Stimulated activated naive CD8-positive, alpha-beta T cell treated with anti-CD3 and anti-CD28 coated beads, Interleukin-15, Interleukin-2, amounts not matched to agents 100 ng/mL and 50 ng/mL, for 24 hours (primary cell): Measurements from ENCODE around the gene PTPRK.

Source experiments
- H3K27ac Mint-ChIP-seq: one replicate; pipeline ENCODE4 v1.8.0; 2021; ENCODE audit warnings: mild to moderate bottlenecking, mixed read lengths
- H3K27me3 Mint-ChIP-seq: one replicate; pipeline ENCODE4 v1.8.0; 2021; ENCODE audit warnings: mixed read lengths
- H3K36me3 Mint-ChIP-seq: one replicate; pipeline ENCODE4 v1.8.0; 2021; ENCODE audit warnings: low read depth, mixed read lengths
- H3K4me1 Mint-ChIP-seq: one replicate; pipeline ENCODE4 v1.8.0; 2021; ENCODE audit warnings: low read depth, mixed read lengths
- H3K4me3 Mint-ChIP-seq: one replicate; pipeline ENCODE4 v1.8.0; 2021; ENCODE audit warnings: mild to moderate bottlenecking, mixed read lengths
- H3K9me3 Mint-ChIP-seq: one replicate; pipeline ENCODE4 v1.8.0; 2021; ENCODE audit warnings: mixed read lengths

Gene PTPRK

DNA sequence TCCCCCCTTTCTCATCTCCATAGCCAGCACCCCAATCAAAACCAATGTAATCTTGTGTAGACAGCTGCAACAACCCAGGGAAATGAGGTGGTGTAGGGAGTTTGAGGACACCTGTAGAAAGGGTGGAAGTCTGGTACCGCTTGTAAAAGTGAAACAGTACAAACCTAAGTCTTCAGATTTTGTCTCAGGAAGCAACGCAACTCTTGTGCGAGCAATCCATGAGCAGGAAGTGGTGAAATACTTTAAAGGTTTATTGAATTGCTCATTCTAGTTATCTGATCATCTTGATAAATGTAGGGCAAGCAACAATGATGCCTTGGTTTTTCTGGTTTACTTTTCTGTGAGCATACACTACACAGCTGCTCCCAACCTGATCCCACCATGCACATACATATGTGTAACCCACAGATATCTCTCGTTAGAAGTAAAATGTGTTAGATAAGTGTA lies 548.4 kb downstream of the PTPRK start:
- Mint-ChIP-seq H3K27me3 (no peaks in the 10 kb centered on the region), H3K4me3 (peak overlapping the region; percentile 87), H3K36me3 (peaks cover 34% of the 10 kb centered on the region), H3K9me3 (peaks cover 8% of the 10 kb centered on the region), H3K4me1 (peaks cover 88% of the 10 kb centered on the region), H3K27ac (peak overlapping the region; percentile 96)

DNA sequence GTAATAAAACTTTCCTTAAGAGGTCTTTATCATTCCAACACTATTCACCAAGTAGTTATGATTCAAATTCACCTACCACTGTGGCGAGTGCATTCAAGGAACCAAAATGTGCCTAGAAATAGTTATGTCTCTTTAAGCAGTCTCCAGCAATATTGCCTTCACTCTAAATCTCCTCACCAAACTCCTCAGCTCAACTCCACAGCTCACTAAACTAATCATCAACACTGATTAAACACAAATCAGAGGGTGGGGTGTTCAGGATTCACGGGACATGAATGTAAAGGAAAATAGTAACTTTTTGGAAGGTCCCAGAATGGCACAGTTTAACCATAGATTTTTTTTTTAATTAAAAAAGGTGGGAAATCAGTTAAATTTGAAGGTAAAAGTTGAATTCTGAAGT lies 549.0 kb downstream of the PTPRK start:
- H3K27ac Mint-ChIP-seq: peak overlapping the region; percentile 96
- H3K9me3 Mint-ChIP-seq: peaks cover 6% of the 10 kb centered on the region
- no peaks in the 10 kb centered on the region for H3K27me3 Mint-ChIP-seq
- H3K4me1 Mint-ChIP-seq: peaks cover 82% of the 10 kb centered on the region
- peaks cover 32% of the 10 kb centered on the region for H3K36me3 Mint-ChIP-seq
- peak overlapping the region; percentile 87 for H3K4me3 Mint-ChIP-seq

DNA sequence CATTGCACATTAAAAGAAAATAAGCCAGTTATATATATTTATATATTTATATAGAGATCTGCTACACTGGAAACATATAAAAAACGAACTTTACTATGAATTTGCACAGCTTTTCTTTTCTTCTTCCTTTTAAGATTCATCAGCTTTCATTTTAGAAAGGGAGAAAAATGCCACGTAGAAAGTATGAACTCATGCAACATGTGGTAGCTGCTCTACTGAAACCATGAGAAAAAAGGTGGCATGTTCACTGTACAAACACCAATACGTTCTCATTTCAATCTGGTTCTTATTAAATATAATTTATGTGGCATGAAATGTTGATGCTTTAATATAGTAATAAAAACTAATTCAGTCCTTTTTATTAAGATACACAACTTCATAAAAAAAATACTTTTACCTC lies 550.7 kb downstream of the PTPRK start:
- H3K36me3 Mint-ChIP-seq: peaks cover 24% of the 10 kb centered on the region
- H3K4me1 Mint-ChIP-seq: peaks cover 67% of the 10 kb centered on the region
- H3K4me3 Mint-ChIP-seq: peak overlapping the region; percentile 78
- peak overlapping the region; percentile 97 for H3K27ac Mint-ChIP-seq
- H3K27me3 Mint-ChIP-seq: no peaks in the 10 kb centered on the region
- peaks cover 6% of the 10 kb centered on the region for H3K9me3 Mint-ChIP-seq

DNA sequence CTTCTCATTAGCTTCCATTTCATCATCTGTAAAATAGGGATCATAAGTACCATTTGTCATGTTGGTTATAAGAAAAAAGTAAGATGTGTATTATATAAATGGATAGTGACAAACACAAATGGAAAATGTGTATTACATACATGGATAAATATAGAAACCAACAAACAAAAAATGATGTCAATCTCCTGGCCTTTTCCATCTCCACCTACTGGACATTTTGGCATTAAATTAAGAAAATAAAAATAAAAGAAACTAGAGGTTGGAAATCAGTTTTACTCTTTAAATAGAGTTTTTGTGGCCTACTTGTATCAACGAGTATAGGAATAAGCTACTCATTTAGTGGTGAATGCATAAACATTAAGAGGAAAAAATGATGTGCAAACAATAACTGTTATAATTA lies 552.0 kb downstream of the PTPRK start:
- H3K27me3 Mint-ChIP-seq: no peaks in the 10 kb centered on the region
- peaks cover 17% of the 10 kb centered on the region for H3K36me3 Mint-ChIP-seq
- peaks cover 6% of the 10 kb centered on the region for H3K9me3 Mint-ChIP-seq
- no peak overlapping the region for H3K4me3 Mint-ChIP-seq
- H3K4me1 Mint-ChIP-seq: peaks cover 55% of the 10 kb centered on the region
- no peak overlapping the region for H3K27ac Mint-ChIP-seq

DNA sequence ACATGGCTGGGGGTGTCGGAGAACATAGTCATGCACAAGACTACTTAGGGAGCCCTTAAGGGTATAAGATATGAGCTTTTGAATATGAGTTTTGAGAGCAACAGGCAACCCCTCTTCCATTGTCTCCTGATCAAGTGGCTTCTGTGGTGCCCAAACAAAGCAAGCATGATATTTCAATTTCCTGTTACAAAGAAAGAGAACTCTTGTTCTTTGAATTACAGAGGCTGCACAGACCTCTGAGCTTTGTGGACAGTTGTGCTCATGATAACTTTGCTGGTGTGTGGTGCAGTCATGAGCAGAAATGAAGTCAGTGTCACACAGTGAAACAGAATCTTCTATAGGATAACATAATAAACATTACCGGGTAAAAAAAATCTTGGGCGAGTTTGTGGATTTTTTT lies 552.7 kb downstream of the PTPRK start:
- peak overlapping the region; percentile 18 for H3K4me3 Mint-ChIP-seq
- peaks cover 6% of the 10 kb centered on the region for H3K9me3 Mint-ChIP-seq
- H3K27me3 Mint-ChIP-seq: no peaks in the 10 kb centered on the region
- H3K36me3 Mint-ChIP-seq: peaks cover 17% of the 10 kb centered on the region
- peaks cover 49% of the 10 kb centered on the region for H3K4me1 Mint-ChIP-seq
- peak overlapping the region; percentile 30 for H3K27ac Mint-ChIP-seq

DNA sequence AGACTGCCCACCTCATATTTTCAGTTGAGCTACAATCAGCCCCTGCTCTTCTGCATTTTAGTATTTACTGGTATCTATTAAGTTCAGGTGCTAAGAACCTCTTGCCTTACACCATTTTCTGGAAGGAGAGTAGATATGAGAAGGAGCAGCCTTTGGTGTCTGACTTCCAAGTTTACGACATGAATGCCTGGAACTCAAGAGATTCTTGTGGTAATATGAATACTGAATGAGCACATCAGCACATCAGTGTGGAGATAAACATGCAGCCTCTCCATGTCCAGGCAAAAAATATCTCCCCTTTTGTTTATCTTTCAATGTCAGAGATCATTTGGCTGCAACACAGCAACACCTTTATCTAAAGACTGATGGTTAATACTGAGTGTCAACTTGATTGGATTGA lies 553.8 kb downstream of the PTPRK start:
- no peak overlapping the region for H3K4me3 Mint-ChIP-seq
- peaks cover 17% of the 10 kb centered on the region for H3K36me3 Mint-ChIP-seq
- no peak overlapping the region for H3K27ac Mint-ChIP-seq
- H3K9me3 Mint-ChIP-seq: peaks cover 9% of the 10 kb centered on the region
- H3K4me1 Mint-ChIP-seq: peaks cover 38% of the 10 kb centered on the region
- H3K27me3 Mint-ChIP-seq: no peaks in the 10 kb centered on the region

DNA sequence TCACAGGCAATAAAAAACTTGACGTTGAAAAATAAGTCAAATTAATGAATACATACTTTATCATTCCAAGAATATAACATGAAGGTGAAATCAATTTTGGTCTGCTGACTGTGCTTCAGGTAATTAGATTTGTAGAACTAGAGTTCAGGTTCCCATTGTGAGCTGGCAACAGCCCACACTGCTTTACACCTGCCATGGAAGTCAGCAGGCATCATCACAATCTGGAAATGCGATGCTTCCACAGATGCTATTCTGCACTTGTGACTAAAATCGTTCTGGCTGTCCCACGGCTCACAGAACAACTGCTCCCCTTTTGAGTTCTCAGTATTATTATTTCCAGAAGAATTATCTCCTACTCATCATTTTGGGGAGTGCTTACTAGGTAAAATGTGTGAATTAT lies 556.9 kb downstream of the PTPRK start:
- Mint-ChIP-seq H3K27me3 (no peaks in the 10 kb centered on the region), H3K4me1 (peaks cover 13% of the 10 kb centered on the region), H3K4me3 (no peak overlapping the region), H3K27ac (no peak overlapping the region), H3K9me3 (peaks cover 25% of the 10 kb centered on the region), H3K36me3 (peaks cover 5% of the 10 kb centered on the region)

DNA sequence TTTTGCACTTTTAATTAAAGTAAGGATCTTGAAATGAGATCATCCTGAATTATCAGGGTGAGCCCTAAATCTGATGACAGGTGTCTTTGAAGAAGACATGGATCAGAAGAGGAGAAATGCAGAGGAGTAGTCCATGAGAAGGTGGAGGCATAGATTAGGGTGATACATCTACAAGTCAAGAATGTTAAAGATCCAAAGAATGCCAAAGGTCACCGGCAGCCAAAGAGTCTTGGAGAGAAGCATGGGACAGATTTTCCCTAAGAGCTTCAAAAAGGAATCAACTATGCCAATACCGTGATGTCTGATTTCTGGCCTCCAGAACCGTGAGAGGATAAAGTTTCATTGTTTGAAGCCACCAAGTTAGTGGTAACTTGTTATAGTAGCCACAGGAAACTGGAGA lies 560.5 kb downstream of the PTPRK start:
- Mint-ChIP-seq H3K4me1 (peaks cover 7% of the 10 kb centered on the region), H3K4me3 (no peak overlapping the region), H3K27ac (no peak overlapping the region), H3K36me3 (no peaks in the 10 kb centered on the region), H3K9me3 (peaks cover 19% of the 10 kb centered on the region), H3K27me3 (no peaks in the 10 kb centered on the region)

DNA sequence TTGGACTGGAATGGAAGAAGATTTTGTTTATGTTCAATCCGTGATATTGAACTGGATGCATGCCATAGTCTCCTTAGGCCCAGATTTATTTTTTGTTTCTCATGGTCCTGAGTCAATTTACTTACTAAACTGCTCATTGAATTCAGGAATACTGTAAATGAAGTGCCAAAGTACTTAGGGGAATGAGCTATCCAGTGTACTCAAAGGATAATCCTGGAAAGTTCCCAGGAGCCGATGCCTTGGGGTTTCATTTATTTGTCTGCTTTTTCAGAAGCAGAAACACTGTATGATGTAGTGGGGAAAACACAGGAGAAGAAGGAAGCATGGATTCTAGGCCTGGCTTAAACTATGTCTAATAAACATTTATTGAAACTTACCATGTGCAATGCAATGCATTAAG lies 563.4 kb downstream of the PTPRK start:
- no peak overlapping the region for H3K4me3 Mint-ChIP-seq
- H3K9me3 Mint-ChIP-seq: peaks cover 19% of the 10 kb centered on the region
- H3K4me1 Mint-ChIP-seq: peaks cover 32% of the 10 kb centered on the region
- H3K27me3 Mint-ChIP-seq: no peaks in the 10 kb centered on the region
- H3K36me3 Mint-ChIP-seq: no peaks in the 10 kb centered on the region
- H3K27ac Mint-ChIP-seq: no peak overlapping the region

DNA sequence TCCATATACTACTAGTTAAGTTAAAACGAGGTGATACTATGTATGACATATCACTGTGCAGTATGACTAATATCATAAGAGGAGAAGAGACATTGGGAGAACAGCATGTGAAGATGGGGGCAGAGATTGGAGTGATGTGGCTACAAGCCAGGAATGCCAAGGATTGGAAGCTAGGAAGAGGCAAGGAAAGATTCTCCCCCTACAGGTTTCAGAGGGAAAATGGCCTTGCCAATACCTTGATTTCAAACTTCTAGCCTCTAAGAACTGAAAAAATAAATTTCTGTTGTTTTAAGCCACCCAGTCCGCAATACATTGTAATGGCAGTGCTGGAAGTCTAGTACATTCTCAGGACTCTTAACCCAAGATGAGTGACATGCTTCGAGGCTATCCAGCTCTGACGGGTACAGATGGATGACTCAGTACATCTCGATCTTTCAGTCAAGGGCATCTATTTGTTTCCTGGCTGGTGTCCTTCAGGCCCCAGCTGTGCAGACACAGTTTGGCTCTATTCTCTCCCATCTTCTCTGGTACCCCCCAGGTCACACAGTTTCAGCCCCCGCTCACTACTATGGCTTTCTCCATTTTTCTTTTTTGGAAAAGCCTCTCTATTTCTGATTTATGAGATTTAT lies 564.0 kb downstream of the PTPRK start:
- Mint-ChIP-seq H3K27me3 (no peaks in the 10 kb centered on the region), H3K27ac (no peak overlapping the region)

DNA sequence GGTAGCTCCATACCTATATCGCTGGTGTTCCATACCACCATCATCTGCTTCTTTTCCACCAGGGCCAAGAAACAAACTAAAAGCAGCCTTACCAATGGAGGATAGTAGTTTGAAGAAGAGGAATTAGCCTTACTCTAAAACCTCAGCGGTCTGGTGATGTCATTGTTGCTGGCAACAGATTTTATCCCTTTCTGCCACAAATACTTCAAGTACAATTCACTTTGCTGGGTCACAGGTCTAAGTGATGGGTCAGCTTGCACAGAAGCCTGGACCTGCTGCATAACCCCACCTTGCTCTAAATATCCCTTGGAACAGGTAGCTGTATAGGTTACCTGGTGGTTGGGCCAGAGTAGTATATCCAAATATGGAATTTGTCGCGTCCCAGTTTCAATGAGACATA lies 566.3 kb downstream of the PTPRK start:
- Mint-ChIP-seq H3K27me3 (no peaks in the 10 kb centered on the region), H3K9me3 (peaks cover under 1% of the 10 kb centered on the region), H3K4me1 (peaks cover 54% of the 10 kb centered on the region), H3K4me3 (no peak overlapping the region), H3K36me3 (no peaks in the 10 kb centered on the region), H3K27ac (no peak overlapping the region)

More for the DNA sequence above, 564.0 kb downstream of the PTPRK start:
- Mint-ChIP-seq H3K36me3 (no peaks in the 10 kb centered on the region), H3K4me1 (peaks cover 38% of the 10 kb centered on the region), H3K9me3 (peaks cover 13% of the 10 kb centered on the region), H3K4me3 (no peak overlapping the region)

DNA sequence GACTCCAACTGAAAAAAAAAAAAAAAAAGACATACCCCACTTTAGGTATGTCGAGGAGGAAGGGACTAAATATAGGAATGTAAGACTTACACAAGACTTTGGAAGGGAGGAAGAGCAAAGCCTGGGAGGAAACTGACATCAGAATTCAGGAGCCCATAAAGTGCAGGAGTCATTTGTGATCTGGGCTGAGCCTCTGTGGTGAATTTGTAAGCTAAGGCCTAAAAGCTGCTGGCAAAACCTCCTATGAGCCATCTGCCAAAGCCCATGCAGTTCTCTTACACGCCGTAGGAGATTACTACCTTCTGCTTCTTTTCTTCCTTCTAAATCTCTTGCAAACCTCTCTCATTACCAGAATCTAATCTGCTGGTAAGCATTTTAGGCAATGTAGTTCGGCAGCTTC lies 567.6 kb downstream of the PTPRK start:
- Mint-ChIP-seq H3K36me3 (no peaks in the 10 kb centered on the region), H3K4me1 (peaks cover 54% of the 10 kb centered on the region), H3K27ac (peak overlapping the region; percentile 59), H3K4me3 (no peak overlapping the region), H3K27me3 (no peaks in the 10 kb centered on the region), H3K9me3 (no peaks in the 10 kb centered on the region)

DNA sequence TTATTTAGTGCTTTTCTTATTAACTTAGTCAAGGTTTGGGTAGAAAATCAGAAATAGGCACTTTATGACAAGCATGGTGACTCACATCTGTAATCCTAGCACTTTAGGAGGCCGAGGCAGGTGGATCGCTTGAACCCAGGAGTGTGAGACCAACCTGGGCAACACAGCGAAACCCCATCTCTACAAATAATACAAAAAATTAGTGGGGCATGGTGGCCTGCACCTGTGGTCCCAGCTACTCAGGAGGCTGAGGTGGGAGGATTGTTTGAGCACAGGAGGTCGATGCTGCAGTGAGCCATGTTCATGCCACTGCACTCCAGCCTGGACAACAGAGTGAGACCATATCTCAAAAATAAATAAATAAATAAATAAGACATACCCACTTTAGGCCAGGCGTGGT lies 568.2 kb downstream of the PTPRK start:
- Mint-ChIP-seq H3K9me3 (no peaks in the 10 kb centered on the region), H3K4me3 (peak overlapping the region; percentile 43), H3K27me3 (no peaks in the 10 kb centered on the region), H3K4me1 (peaks cover 57% of the 10 kb centered on the region), H3K36me3 (no peaks in the 10 kb centered on the region), H3K27ac (peak overlapping the region; percentile 84)

DNA sequence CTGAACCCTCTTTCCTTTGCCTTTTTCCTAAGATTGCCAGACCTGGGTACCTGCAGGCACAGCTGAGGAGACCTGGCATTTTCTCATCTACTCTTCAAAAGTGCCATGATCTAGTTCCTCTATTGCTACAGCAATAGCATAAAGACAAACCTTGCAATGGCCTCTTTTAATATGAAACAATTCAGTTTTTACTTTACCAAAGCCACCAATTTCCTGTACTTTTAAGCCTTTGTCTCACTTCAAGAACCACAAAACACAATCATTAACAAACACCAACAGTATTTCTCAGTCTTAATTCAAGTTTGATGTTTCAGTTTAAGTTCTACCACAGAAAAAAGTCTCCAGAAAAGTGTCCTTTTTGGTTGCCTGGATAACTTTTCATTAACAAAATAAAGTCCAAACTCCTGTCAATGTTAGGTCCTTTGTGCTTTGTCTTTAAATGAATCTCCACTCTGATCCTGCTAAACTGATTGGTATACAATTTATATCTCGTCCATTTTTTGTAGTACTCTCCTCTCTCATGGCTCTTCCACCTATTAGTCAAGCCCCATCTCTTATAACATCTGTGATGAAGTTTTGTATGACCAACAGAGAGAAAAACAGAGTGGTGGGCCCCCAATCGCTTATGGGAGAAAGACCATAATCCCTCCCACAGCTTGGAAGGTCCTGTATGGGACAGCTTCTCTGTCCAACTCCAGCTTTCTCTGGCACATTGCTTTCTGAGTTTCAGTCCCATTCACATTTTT lies 569.1 kb downstream of the PTPRK start:
- Mint-ChIP-seq H3K27me3 (no peaks in the 10 kb centered on the region), H3K4me3 (peak overlapping the region; percentile 43), H3K27ac (peak overlapping the region; percentile 84), H3K36me3 (peaks cover 7% of the 10 kb centered on the region), H3K9me3 (peaks cover 6% of the 10 kb centered on the region), H3K4me1 (peaks cover 64% of the 10 kb centered on the region)

DNA sequence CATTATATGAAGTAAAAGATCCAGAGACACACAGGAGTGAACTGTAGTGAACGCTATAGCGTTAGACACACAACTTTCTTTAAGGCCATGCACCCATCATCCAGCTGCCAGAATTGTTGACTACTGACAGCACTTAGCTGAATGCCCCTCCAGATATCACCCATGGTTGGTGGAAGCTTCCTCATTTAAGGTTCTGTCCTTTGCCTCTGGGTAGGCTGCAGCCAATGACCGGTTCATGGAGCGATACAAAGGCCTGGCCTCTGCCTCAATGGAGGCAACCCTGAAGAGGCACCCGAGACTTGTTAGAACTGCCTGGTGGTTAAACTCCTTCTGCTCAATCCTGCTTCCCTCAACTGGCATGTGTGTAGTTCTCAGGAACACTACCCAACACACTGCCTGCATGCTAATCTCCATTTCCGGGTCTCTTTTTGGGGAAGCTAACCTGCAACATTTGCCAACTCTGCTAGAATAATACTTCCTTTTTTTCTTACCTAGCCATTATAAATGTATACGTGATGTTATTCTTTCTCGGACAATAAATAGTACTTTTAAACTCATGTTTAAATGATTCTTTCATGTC lies 569.7 kb downstream of the PTPRK start:
- Mint-ChIP-seq H3K36me3 (peaks cover 14% of the 10 kb centered on the region), H3K9me3 (peaks cover 10% of the 10 kb centered on the region), H3K27me3 (no peaks in the 10 kb centered on the region), H3K4me3 (peak overlapping the region; percentile 47), H3K27ac (peak overlapping the region; percentile 84), H3K4me1 (peaks cover 71% of the 10 kb centered on the region)
